H1 (cell line): Measurements from ENCODE around the gene RPRD2. TPM values are rescaled to one million over a fixed set of nuclear protein-coding genes. Genes with fewer than 3 reads are reported as not detected.

Experiments used
- ATF2 ChIP-seq: IDR thresholded peaks from 2 replicates; pipeline ENCODE4 v1.6.1; 2012; ENCODE audit warnings: low read length, inconsistent platforms
- JUN ChIP-seq: IDR thresholded peaks from 2 replicates; pipeline ENCODE4 v1.6.1; 2011; ENCODE audit warnings: low read depth, mild to moderate bottlenecking, improper control_type of control experiment, low read length
- POLR2A ChIP-seq, 2 experiments: IDR thresholded peaks; 1 replicate in 1 of 2; 2 replicates in 1 of 2; pipeline ENCODE4 v1.6.1; 2011; ENCODE audit warnings: low read depth in 2 of 2, low read length in 2 of 2, mild to moderate bottlenecking in 2 of 2; ENCODE audit errors: control extremely low read depth in 1 of 2
- SUZ12 ChIP-seq: fragments of 200-600 bp; sonication (generic); IDR thresholded peaks from 2 replicates; pipeline ENCODE4 v1.6.1; 2012; ENCODE audit warnings: mild to moderate bottlenecking, inconsistent platforms, low read length, moderate library complexity, mixed read lengths
- polyA plus RNA-seq, 7 experiments: library from polyadenylated mRNA; depleted of rRNA in 3 of 7; stranded (reverse) in 5 of 7; unstranded in 2 of 7; fragments of >200 nt in 5 of 7; fragments of 200-250 nt in 2 of 7; gene quantifications; 1 replicate in 5 of 7; 2 replicates in 1 of 7; 4 replicates in 1 of 7; pipeline versions ENCODE4 v1.2.1 to v1.2.3, GENCODE V29; 2011 to 2013; ENCODE audit warnings: missing spikeins in 2 of 7, mixed read lengths in 2 of 7
- total RNA-seq: library from RNA; stranded (reverse); fragmentation: NEBNext Ultra II Directional; extraction: Animal tissue kit (Norgen Biotek cat#: 25700); gene quantifications from 2 replicates; pipeline ENCODE4 v1.2.1, GENCODE V29; 2021

The RPRD2 gene
- total and polyA plus RNA-seq, 2 of the 8 experiments (the other 6 are each of a cell fraction or from before 2014, with no cell fraction given) = 14.4 to 32.4 TPM

- TF ChIP-seq ATF2 (no peak), JUN (no peak), SUZ12 (no peak), POLR2A (IDR thresholded peaks at IDR 0.05; ENCODE audit: control extremely low read depth in 1 of 2, low read depth in 2 of 2, low read length in 2 of 2) (no peak)
These were observed 31.2 kb upstream of the RPRD2 start (continued) for GRCh38 chr1:150332651-150333290.
